ENCODE data around the gene MACO1.
A peak's percentile ranks its signal among the peaks of the same experiment; 100 is the strongest.
"Not testable (repeated sequence)": the region's sequence is repeated elsewhere in the genome, so short reads cannot be mapped to it uniquely, and the experiment has no call there.

The MACO1 gene

GRCh38 chr1:25458541-25459298 is 28.0 kb downstream of the MACO1 start:
- DNase-seq: no peak

DNA sequence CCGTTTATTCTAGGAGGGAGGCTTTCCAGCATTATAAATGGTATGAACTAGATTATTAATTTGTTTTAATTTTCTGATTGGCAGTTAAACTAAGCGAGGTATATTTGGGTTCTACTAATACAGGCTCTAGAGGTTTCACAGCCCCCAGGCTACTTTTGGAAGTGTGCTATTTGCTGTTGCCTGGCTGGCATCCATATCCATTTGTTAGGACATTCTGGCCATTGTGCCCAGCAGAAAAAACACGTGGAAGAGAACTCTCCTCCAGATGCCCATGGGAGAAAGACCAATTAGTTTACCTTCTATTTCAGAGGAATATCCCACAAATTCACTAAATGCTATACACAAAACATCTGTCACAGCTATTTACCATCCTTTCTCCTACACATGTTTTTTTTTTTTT is 29.3 kb downstream of the MACO1 start:
- DNase-seq: no peak

GRCh38 chr1:25460816-25461215 is 30.1 kb downstream of the MACO1 start:
- not testable (repeated sequence) for DNase-seq

- no peak for DNase-seq
Measured at GRCh38 chr1:25461849-25462248, 31.2 kb downstream of the MACO1 start.

DNA sequence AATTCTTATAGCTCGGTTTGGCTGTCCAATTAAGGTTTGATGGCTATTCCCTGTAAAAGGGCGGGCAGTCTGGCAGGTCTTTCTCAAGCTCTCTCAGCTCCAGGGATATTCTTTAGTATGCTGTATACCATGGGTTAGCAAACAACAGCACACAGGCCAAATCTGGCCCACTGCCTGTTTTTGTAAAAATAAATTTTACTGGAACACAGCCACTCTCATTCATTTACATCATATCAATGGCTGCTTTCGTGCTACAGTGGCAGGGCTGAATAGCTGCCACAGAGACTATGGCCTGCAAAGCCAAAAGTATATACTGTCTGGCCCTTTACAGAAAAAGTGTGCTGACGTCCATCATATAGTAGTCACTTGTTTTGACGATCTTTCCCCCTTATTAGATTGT is 32.0 kb downstream of the MACO1 start:
- no peak for DNase-seq

- no peak for DNase-seq
Measured at GRCh38 chr1:25467193-25467592, 36.5 kb downstream of the MACO1 start.

DNA sequence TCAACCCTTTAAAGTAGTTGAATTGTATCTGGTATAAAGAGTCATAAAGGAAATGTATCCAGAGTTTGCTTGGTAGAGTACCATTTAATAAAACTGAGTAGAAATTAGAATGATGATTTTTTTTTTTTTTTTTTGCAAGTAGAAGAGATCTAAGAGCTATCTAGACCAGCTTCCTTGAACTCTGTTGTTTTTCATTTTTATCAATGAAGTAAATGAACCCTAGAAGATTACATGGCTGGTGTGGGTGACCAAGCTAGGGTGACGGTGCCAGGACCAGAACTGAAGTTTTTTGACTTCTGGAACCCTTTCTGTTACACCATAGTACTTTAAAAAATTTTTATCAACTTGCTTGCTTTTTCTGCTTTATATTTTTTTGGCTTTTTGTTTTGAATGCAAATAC is 36.9 kb downstream of the MACO1 start:
- DNase-seq: no peak

DNA sequence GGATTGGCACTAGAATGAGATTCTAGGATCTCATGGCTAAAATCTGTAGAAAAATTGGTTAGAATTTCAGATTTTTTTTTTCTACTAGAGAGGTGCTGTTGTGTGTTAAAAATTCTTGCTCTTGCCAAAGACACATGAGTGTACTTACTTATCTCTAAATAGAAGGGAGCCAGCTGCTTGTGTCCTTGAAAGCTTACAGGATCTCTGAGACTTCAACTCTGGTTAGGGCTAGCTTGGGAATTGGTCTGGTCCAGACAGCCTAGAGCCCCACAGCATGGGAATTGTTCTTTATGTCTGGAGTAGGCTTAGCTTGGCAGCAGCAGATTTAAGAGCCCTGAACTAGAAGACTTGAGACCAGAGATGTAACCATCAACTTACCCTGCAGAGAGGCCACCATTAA is 37.3 kb downstream of the MACO1 start:
- no peak for DNase-seq

- no peak for DNase-seq
Measured at GRCh38 chr1:25469177-25469576, 38.5 kb downstream of the MACO1 start.

DNA sequence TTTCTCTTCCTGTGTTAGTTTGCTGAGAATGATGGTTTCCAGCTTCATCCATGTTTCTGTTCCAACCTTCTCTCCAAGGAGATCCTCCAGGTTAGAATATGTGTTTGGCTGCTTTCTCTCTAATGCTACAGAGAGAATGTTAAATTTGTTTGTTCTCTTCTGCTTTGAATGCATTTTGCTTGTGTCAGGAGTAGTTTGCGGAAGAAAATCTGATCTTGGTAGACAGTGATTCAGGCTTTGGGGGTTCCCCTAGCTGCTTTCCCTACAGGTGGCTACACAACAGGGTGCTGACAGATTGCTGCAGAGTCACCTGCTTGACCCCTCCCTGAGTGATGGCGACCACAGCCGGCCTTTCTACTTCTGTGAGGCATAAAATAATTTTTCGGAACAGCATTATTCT is 41.8 kb downstream of the MACO1 start:
- DNase-seq: peak; percentile 15 to 17

- no peak for DNase-seq
Measured at GRCh38 chr1:25473653-25474225, 43.0 kb downstream of the MACO1 start.

- no peak for DNase-seq
Measured at GRCh38 chr1:25474439-25475047, 43.8 kb downstream of the MACO1 start.

- DNase-seq: no peak
Measured at GRCh38 chr1:25476186-25477097, 45.7 kb downstream of the MACO1 start.

- DNase-seq: no peak
Measured at GRCh38 chr1:25477448-25478034, 46.8 kb downstream of the MACO1 start.

- DNase-seq: no peak
Measured at GRCh38 chr1:25478633-25479032, 47.9 kb downstream of the MACO1 start.

DNA sequence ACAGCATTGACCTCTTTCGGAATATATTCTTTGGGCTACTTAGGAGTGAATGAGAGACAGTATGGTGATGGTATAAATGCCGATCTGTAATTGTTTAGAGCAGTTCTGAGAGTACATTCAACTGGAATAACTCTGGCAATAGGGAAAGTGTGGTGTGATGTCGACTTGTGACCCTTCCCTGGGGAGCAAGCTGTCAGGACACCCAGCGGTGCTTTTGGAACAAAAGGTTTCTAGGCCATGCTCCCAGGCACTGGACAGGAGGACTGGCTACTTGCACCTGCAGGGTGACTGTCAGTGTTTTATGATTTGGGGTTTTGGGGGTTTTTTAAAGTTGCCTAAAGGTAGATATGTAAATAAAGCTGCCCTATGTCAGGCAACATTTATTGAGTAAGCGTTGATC is 50.9 kb downstream of the MACO1 start:
- no peak for DNase-seq

- DNase-seq: no peak
Measured at GRCh38 chr1:25482211-25482610, 51.5 kb downstream of the MACO1 start.

- no peak for DNase-seq
Measured at GRCh38 chr1:25484096-25484495, 53.4 kb downstream of the MACO1 start.

DNA sequence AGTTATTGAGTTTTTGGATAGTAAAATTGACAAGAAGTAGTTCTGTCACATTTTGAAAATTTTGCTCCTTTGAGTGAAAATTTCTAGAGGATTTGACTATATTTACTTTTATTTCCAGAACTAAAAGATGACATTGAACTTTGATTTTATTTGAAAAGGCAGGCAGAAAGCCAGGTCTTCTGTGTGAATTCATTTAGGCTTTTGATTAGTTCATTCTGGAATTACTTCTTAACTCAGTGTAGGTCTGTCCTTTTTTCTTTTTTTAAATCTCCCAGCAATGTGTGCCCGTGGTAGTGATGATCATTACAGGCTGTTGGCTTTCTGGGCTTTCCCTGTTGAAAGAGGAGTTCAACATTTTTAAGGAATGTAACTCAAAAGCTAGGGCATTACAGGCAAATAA is 53.8 kb downstream of the MACO1 start:
- no peak for DNase-seq

- DNase-seq: no peak
Measured at GRCh38 chr1:25485536-25486411, 55.1 kb downstream of the MACO1 start.

- DNase-seq: no peak
Measured at GRCh38 chr1:25486602-25487001, 55.9 kb downstream of the MACO1 start.

DNA sequence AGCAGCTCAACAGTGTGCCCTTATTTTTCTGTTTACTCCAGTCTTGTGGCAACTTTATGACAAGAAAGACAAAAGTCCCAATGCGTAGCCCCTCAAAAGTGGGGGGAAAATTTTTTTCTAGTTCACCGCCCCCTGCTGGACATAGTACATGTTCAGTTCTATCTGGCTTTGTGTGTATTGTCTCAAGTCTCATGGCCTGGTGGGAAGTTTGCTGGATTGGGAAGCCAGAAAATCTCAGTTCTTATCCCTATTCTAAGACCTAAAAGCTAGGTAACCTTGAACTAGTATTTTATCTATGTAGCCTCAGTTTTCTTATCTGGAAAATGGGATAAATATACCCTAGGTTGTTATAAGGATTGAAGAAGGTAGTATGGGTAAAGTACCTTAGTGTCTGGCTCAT is 56.9 kb downstream of the MACO1 start:
- peak; percentile 20 to 39 for DNase-seq

Measured in activated CD4-positive, alpha-beta T cell treated with anti-CD3 and anti-CD28 coated beads for 4 hours (primary cell).